Progenitor cell of endocrine pancreas (in vitro differentiated cells): ENCODE measurements around the gene ALDH1A1. TPM values are rescaled to one million over a fixed set of nuclear protein-coding genes. Genes with fewer than 3 reads are reported as not detected.
"Not testable (repeated sequence)": the region's sequence is repeated elsewhere in the genome, so short reads cannot be mapped to it uniquely, and the experiment has no call there.

ENCODE experiments used
- DNase-seq: peaks from one replicate; pipeline ENCODE4 v3.0.0; 2021; ENCODE audit warnings: low spot score; ENCODE audit not compliant: unreplicated experiment
- H3K27ac Mint-ChIP-seq: 2 replicates; pipeline ENCODE4 v1.8.0; 2021; ENCODE audit warnings: mild to moderate bottlenecking, moderate library complexity, mixed read lengths
- H3K27me3 Mint-ChIP-seq: 2 replicates; pipeline ENCODE4 v1.8.0; 2021; ENCODE audit warnings: mixed read lengths
- H3K36me3 Mint-ChIP-seq: 2 replicates; pipeline ENCODE4 v1.8.0; 2022; ENCODE audit warnings: mixed read lengths; ENCODE audit not compliant: insufficient read depth
- H3K4me1 Mint-ChIP-seq: 2 replicates; pipeline ENCODE4 v1.8.0; 2021; ENCODE audit warnings: low read depth, mixed read lengths
- H3K4me3 Mint-ChIP-seq: 2 replicates; pipeline ENCODE4 v1.8.0; 2021; ENCODE audit warnings: low read depth, mild to moderate bottlenecking, moderate library complexity, mixed read lengths
- H3K9me3 Mint-ChIP-seq: 2 replicates; pipeline ENCODE4 v1.8.0; 2021; ENCODE audit warnings: low read depth, mixed read lengths
- total RNA-seq: library from RNA; stranded (reverse); gene quantifications from 2 replicates; pipeline ENCODE4 v1.2.1, GENCODE V29; 2021
- TF ChIP-seq, protein P1 (sequence below): fragments of 200-600 bp; sonication (generic); IDR thresholded peaks from one replicate; pipeline ENCODE4 v1.5.0; 2021; ENCODE audit warnings: antibody characterized with exemption, mild to moderate bottlenecking; ENCODE audit not compliant: unreplicated experiment

The ALDH1A1 gene
- total RNA-seq, 1 donor from 2014 or later: 188 TPM

DNA sequence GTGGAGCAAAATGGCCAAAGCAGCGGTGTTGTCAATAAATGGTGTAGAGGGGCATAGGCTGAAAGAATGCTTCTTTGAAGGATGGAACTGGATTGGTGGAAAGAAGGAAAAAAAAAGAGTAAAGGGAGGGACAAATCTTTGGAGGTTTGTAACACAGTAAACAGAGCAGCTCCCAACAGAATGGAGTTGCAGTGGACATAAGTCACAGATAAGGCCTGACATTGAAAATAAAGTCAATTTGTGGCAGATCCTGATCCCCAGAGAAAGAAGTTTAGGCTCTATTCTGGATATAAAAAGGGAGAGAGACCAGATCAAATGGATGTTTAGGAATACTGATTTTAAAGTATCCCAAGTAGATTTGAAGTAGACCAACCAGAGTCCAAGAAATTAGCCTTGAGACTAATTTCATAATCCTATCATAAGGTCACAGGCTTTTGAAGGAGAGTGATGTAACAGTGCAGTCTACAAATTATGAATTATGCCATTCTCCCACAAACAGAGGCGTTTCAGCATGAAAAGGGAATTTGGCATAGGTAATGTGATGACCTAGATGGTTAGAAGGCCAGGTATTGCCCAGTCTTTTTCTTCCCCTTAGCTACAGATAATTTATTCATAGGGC lies 8.9 kb downstream of the ALDH1A1 start:
- Mint-ChIP-seq H3K9me3 (no peaks in the 10 kb centered on the region), H3K27me3 (peaks cover 7% of the 10 kb centered on the region), H3K4me3 (no peak overlapping the region), H3K4me1 (peaks cover 31% of the 10 kb centered on the region), H3K36me3 (no peaks in the 10 kb centered on the region), H3K27ac (no peak overlapping the region)
- TF ChIP-seq, protein P1, sequence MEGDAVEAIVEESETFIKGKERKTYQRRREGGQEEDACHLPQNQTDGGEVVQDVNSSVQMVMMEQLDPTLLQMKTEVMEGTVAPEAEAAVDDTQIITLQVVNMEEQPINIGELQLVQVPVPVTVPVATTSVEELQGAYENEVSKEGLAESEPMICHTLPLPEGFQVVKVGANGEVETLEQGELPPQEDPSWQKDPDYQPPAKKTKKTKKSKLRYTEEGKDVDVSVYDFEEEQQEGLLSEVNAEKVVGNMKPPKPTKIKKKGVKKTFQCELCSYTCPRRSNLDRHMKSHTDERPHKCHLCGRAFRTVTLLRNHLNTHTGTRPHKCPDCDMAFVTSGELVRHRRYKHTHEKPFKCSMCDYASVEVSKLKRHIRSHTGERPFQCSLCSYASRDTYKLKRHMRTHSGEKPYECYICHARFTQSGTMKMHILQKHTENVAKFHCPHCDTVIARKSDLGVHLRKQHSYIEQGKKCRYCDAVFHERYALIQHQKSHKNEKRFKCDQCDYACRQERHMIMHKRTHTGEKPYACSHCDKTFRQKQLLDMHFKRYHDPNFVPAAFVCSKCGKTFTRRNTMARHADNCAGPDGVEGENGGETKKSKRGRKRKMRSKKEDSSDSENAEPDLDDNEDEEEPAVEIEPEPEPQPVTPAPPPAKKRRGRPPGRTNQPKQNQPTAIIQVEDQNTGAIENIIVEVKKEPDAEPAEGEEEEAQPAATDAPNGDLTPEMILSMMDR: no peak
- DNase-seq: no peak

DNA sequence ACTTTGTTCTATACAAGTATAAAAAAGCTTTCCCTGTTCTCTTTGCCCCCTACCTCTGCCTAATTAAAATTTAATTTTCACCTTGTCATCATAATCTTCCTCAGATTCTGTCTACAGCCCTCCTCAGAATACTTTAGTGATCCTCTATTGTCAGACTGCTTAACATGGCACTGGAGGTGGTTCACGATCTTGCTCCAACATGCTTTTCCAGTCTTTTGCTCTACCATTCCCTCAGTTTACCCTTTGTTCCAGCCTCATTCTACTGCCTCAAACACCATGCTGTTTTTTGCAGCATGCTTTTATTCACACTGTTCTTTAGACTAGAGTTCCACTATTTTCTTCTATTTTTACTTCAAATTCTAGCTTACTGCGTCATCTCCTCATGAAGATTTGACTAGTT lies 10.4 kb downstream of the ALDH1A1 start:
- Mint-ChIP-seq H3K9me3 (no peaks in the 10 kb centered on the region), H3K27me3 (peaks cover 3% of the 10 kb centered on the region), H3K4me3 (no peak overlapping the region), H3K4me1 (peaks cover 21% of the 10 kb centered on the region), H3K36me3 (no peaks in the 10 kb centered on the region), H3K27ac (no peak overlapping the region)
- TF ChIP-seq, protein P1: no peak
- no peak for DNase-seq

DNA sequence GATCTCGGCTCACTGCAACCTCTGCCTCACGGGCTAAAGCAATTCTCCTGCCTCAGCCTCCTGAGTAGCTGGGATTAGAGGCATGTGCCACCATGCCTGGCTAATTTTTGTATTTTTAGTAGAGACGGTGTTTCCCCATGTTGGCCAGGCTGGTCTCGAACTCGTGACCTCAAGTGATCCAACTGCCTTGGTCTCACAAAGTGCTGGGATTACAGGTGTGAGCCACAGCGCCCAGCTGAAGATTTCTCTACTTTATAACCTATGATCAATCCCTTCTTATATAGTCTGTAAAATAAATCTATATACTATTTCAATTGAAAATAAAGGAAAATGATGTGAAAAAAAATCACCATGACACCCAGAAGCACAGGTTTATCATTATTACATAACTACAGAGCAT lies 13.3 kb downstream of the ALDH1A1 start:
- not testable (repeated sequence) for DNase-seq, H3K27ac Mint-ChIP-seq, H3K9me3 Mint-ChIP-seq, H3K4me1 Mint-ChIP-seq, H3K4me3 Mint-ChIP-seq, H3K27me3 Mint-ChIP-seq, H3K36me3 Mint-ChIP-seq

DNA sequence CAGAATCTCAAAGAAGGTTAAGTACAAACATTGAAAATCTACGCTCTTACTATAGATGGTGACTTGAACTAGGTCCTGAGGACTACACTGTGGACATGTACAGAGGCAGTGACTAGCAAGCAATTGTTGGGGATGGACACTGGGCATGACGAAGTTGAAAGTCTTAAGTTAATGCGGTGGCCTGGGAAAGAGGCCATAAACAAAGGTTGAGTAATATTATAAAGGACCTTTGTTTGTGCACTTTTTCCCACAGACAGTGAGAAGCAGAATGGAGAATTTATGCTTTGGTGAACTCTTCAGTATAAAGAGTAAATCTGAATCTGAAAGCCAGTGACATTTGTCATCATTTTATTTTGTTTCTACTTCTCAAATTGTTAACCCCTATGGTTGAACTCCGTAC lies 15.3 kb downstream of the ALDH1A1 start:
- Mint-ChIP-seq H3K4me1 (peaks cover 5% of the 10 kb centered on the region), H3K9me3 (peaks cover 6% of the 10 kb centered on the region), H3K36me3 (peaks cover 5% of the 10 kb centered on the region), H3K4me3 (no peak overlapping the region), H3K27ac (no peak overlapping the region), H3K27me3 (peaks cover 3% of the 10 kb centered on the region)
- TF ChIP-seq, protein P1: no peak
- DNase-seq: no peak

DNA sequence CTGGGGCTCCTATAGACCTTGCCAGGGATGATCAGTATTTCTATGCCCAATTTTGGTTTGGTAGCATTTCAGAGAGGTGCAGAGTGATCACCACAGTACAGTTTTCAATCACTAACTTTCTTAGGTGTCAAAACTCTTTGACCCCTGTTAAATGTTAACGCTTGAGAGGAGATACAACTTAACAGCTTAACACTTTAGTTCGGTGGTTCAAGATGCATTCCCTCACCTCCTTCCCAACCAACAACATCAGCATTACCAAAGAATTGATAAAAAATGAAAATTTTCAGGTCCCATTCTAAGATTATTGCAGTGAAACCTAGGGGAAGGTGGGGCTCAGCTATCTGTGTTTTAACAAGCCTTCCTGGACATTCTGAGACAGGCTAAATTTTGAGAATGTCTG lies 16.2 kb downstream of the ALDH1A1 start:
- TF ChIP-seq, protein P1: no peak
- DNase-seq: no peak
- Mint-ChIP-seq H3K9me3 (peaks cover 6% of the 10 kb centered on the region), H3K36me3 (peaks cover 5% of the 10 kb centered on the region), H3K4me3 (no peak overlapping the region), H3K4me1 (peaks cover 5% of the 10 kb centered on the region), H3K27me3 (no peaks in the 10 kb centered on the region), H3K27ac (no peak overlapping the region)

DNA sequence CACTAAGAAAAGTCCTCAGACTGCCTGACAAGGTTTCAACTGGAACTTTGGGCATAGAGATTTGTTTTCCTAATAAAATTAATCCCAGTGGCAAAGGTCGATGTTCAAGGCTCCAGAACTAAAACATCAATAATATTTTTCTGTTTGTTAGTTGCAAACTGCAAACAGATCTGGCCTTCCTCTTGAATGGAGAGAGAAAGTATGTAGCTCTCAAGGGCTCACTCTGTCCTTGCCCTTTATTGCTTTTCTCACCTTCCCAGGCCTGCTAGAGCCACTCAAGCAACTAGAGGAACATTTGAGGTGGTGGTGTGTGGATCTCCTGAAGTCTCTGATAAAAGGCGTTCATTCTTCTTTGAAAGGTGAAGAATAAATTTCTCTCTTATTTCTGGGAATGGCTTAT lies 16.6 kb downstream of the ALDH1A1 start:
- no peak overlapping the region for H3K27ac Mint-ChIP-seq
- no peak overlapping the region for H3K4me3 Mint-ChIP-seq
- no peak for DNase-seq
- no peaks in the 10 kb centered on the region for H3K27me3 Mint-ChIP-seq
- H3K36me3 Mint-ChIP-seq: peaks cover 5% of the 10 kb centered on the region
- peaks cover 5% of the 10 kb centered on the region for H3K4me1 Mint-ChIP-seq
- H3K9me3 Mint-ChIP-seq: peaks cover 6% of the 10 kb centered on the region
- TF ChIP-seq, protein P1: no peak
